Loucy (cell line): ENCODE measurements around the gene GFRA1.

Experiments used
- CTCF ChIP-seq: fragments of 200-600 bp; sonication (generic); conservative IDR thresholded peaks from 2 replicates; pipeline ENCODE4 v1.5.1; 2014; ENCODE audit warnings: mild to moderate bottlenecking, antibody characterized with exemption, low read length
- EZH2phosphoT487 ChIP-seq: fragments of 200-600 bp; IDR thresholded peaks from 2 replicates; pipeline ENCODE4 v1.6.1; 2018; ENCODE audit warnings: antibody characterized with exemption, mild to moderate bottlenecking, moderate library complexity, borderline replicate concordance

GRCh38 chr10:116272440-116273283 is at the start of gene GFRA1:
- TF ChIP-seq CTCF, result peak; percentile 25
- TF ChIP-seq EZH2phosphoT487, result no peak
